Eye (tissue), 1 donor: Measurements from ENCODE around the gene ALPP.
"Not testable (repeated sequence)": the region's sequence is repeated elsewhere in the genome, so short reads cannot be mapped to it uniquely, and the experiment has no call there.

Experiments used
- DNase-seq: peaks from one replicate; pipeline ENCODE4 v3.0.0-alpha.2; 2015

ALPP gene

GRCh38 chr2:232407428-232408150 lies 29.0 kb downstream of the ALPP start:
- not testable (repeated sequence) for DNase-seq

GRCh38 chr2:232408269-232408668 lies 29.7 kb downstream of the ALPP start:
- not testable (repeated sequence) for DNase-seq

GRCh38 chr2:232409617-232410016 lies 31.1 kb downstream of the ALPP start:
- DNase-seq: not testable (repeated sequence)

- no peak for DNase-seq
Observed at GRCh38 chr2:232410238-232410900, 31.8 kb downstream of the ALPP start.

GRCh38 chr2:232411901-232412629 lies 33.5 kb downstream of the ALPP start:
- DNase-seq: no peak

- no peak for DNase-seq
Observed at GRCh38 chr2:232412986-232413385, 34.4 kb downstream of the ALPP start.

GRCh38 chr2:232415138-232415690 lies 36.7 kb downstream of the ALPP start:
- DNase-seq: no peak

GRCh38 chr2:232415736-232416520 lies 37.4 kb downstream of the ALPP start:
- no peak for DNase-seq

- no peak for DNase-seq
Observed at GRCh38 chr2:232416521-232417470, 38.2 kb downstream of the ALPP start.

- DNase-seq: no peak
Observed at GRCh38 chr2:232417489-232417888, 38.9 kb downstream of the ALPP start.

- no peak for DNase-seq
Observed at GRCh38 chr2:232418056-232418455, 39.5 kb downstream of the ALPP start.

GRCh38 chr2:232418466-232419244 lies 40.1 kb downstream of the ALPP start:
- peak; percentile 77 for DNase-seq

GRCh38 chr2:232419245-232420072 lies 40.9 kb downstream of the ALPP start:
- peak; percentile 45 for DNase-seq

- no peak for DNase-seq
Observed at GRCh38 chr2:232420073-232420454, 41.5 kb downstream of the ALPP start.

- DNase-seq: peak; percentile 71
Observed at GRCh38 chr2:232420463-232421188, 42.1 kb downstream of the ALPP start.

- no peak for DNase-seq
Observed at GRCh38 chr2:232421189-232421785, 42.7 kb downstream of the ALPP start.

- no peak for DNase-seq
Observed at GRCh38 chr2:232422051-232422450, 43.5 kb downstream of the ALPP start.

- not testable (repeated sequence) for DNase-seq
Observed at GRCh38 chr2:232422996-232423395, 44.4 kb downstream of the ALPP start.

GRCh38 chr2:232423407-232423806 lies 44.9 kb downstream of the ALPP start:
- DNase-seq: not testable (repeated sequence)
